ENCODE results near the gene GPAM.

GRCh38 chr10:112131996-112132395 is 51.6 kb downstream of the GPAM start:
- TF ChIP-seq POLR2A (IDR thresholded peaks at IDR 0.05): no peak
- no peak for TF ChIP-seq CTCF (IDR thresholded peaks at IDR 0.05)
- TF ChIP-seq POLR2AphosphoS5 (IDR thresholded peaks at IDR 0.05; ENCODE audit: insufficient read depth in 1 of 2, low read depth in 1 of 2): no peak

Data from vagina (tissue), 2 donors.